Neural crest cell (in vitro differentiated cells): ENCODE data around the gene PUSL1. TPM values are rescaled to one million over a fixed set of nuclear protein-coding genes. Genes with fewer than 3 reads are reported as not detected.

Experiments
- DNase-seq: peaks from one replicate; pipeline ENCODE4 v3.0.0; 2021; ENCODE audit warnings: low read depth, mixed read lengths, low spot score
- H3K27ac Mint-ChIP-seq: one replicate; pipeline ENCODE4 v1.8.0; 2021; ENCODE audit warnings: mild to moderate bottlenecking, mixed read lengths; ENCODE audit not compliant: unreplicated experiment
- H3K27me3 Mint-ChIP-seq: 2 replicates; pipeline ENCODE4 v1.8.0; 2021; ENCODE audit warnings: low read depth, mild to moderate bottlenecking, mixed read lengths
- H3K36me3 Mint-ChIP-seq: 2 replicates; pipeline ENCODE4 v1.8.0; 2021; ENCODE audit warnings: low read depth, mild to moderate bottlenecking, mixed read lengths
- H3K4me1 Mint-ChIP-seq: 2 replicates; pipeline ENCODE4 v1.8.0; 2021; ENCODE audit warnings: mixed read lengths
- H3K4me3 Mint-ChIP-seq: one replicate; pipeline ENCODE4 v1.8.0; 2021; ENCODE audit warnings: mild to moderate bottlenecking, mixed read lengths
- H3K9me3 Mint-ChIP-seq: 2 replicates; pipeline ENCODE4 v1.8.0; 2021; ENCODE audit warnings: mixed read lengths
- total RNA-seq: library from RNA; stranded (reverse); gene quantifications from 2 replicates; pipeline ENCODE4 v1.2.1, GENCODE V29; 2021
- TF ChIP-seq, protein P1 (sequence below): fragments of 200-600 bp; sonication (generic); conservative IDR thresholded peaks from 2 replicates; pipeline ENCODE4 v1.5.0; 2021; ENCODE audit warnings: antibody characterized with exemption, mild to moderate bottlenecking

PUSL1 gene
- total RNA-seq, 1 donor from 2014 or later, result 27.9 TPM

DNA sequence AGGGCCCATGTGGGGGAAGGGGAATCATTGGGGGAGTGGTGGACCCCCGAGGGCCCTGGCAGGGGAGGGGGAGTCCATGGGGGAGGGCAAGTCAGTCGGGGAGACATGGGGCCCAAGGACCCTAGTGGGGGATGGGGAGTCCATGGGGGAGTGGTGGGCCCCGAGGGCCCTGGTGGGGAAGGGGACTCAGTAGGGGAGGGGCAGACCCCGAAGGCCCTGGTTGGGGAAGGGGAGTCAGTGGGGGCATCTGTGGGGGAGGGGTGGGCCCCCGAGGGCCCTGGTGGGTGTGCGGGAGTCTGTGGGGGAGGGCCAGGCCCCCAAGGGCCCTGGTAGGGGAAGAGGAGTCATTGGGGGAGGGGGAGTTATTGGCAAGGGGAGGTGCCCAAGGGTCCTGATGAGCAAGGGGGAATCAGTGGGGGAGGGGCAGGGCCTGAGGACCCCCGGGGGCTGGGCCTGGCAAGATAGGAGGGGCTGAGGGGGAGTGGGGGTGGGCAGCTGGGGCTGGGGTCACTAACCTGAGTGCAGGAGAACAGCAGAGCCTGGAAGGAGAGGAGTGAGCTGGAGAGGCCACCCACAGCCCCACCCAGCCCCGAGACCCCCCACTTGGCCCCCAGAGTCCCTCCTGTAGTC is 47.9 kb downstream of the PUSL1 start:
- H3K4me1 Mint-ChIP-seq, result peaks cover 38% of the 10 kb centered on the region
- no peaks in the 10 kb centered on the region for H3K9me3 Mint-ChIP-seq
- H3K27ac Mint-ChIP-seq, result no peak overlapping the region
- H3K27me3 Mint-ChIP-seq, result peaks cover 45% of the 10 kb centered on the region
- H3K4me3 Mint-ChIP-seq, result no peak overlapping the region
- DNase-seq, result no peak
- no peaks in the 10 kb centered on the region for H3K36me3 Mint-ChIP-seq
- TF ChIP-seq, protein P1, sequence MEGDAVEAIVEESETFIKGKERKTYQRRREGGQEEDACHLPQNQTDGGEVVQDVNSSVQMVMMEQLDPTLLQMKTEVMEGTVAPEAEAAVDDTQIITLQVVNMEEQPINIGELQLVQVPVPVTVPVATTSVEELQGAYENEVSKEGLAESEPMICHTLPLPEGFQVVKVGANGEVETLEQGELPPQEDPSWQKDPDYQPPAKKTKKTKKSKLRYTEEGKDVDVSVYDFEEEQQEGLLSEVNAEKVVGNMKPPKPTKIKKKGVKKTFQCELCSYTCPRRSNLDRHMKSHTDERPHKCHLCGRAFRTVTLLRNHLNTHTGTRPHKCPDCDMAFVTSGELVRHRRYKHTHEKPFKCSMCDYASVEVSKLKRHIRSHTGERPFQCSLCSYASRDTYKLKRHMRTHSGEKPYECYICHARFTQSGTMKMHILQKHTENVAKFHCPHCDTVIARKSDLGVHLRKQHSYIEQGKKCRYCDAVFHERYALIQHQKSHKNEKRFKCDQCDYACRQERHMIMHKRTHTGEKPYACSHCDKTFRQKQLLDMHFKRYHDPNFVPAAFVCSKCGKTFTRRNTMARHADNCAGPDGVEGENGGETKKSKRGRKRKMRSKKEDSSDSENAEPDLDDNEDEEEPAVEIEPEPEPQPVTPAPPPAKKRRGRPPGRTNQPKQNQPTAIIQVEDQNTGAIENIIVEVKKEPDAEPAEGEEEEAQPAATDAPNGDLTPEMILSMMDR, result no peak

DNA sequence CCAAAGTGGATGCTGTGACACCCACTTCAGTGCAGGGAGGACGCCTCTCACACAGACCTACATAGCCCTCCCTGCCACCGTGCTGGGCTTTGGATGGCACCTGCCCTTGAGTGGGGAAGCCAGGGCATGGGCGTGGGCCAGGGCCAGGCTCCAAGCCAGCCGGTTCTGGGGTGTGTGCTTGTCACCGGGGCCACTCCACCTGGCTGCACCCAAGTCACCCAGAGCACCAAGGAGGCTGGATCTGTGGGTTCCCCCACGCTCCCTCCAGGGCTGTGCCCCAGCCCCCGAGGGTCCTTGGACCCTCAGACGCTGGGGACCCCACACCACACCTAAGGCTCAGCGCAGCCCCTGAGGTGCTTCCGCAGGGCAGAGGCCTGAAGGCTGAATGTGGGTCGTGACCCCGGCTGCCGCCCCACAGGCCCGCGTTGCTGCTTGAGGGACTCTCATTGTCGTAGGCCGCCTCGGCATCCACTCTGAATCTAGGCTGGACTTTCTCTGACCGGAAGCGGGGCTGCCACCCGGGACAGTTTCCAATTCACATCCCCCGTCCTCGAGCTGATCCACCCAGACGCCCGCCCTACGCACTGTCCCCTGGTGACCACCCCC is 48.5 kb downstream of the PUSL1 start:
- TF ChIP-seq, protein P1, result no peak
- no peaks in the 10 kb centered on the region for H3K36me3 Mint-ChIP-seq
- no peaks in the 10 kb centered on the region for H3K9me3 Mint-ChIP-seq
- peaks cover 40% of the 10 kb centered on the region for H3K4me1 Mint-ChIP-seq
- peak overlapping the region; percentile 78 for H3K4me3 Mint-ChIP-seq
- peaks cover 45% of the 10 kb centered on the region for H3K27me3 Mint-ChIP-seq
- H3K27ac Mint-ChIP-seq, result no peak overlapping the region
- DNase-seq, result no peak

DNA sequence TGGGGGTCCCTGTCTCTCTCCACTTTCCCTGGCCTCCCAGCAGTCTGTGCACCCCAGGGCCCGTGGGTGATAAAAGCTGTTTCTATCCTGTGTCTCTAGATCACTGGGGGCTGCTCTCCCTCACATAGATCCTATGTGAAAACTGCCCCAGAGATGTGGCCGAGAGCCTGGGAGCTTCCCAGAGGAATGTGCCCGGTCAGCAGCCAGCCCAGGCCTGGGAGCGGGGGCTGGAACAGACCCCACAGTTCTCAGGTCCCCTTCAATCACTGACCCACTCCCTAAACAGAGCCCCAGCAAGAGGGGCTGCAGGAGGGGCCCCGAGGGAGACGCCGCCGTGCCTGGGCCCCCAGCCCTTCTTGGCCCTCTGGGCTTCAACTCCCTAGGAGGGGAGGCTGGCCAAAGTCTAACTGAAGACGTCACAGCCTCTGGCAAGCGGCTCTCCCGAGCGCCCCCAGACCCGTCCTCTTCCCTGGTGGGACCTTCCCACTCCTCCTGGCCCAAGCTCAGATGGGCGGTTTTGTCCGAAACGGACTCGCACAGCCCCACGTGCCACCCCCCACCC is 49.6 kb downstream of the PUSL1 start:
- Mint-ChIP-seq H3K4me1 (peaks cover 37% of the 10 kb centered on the region), H3K4me3 (peak overlapping the region; percentile 78), H3K27ac (peak overlapping the region; percentile 50), H3K9me3 (no peaks in the 10 kb centered on the region), H3K27me3 (peaks cover 38% of the 10 kb centered on the region), H3K36me3 (no peaks in the 10 kb centered on the region)
- DNase-seq, result no peak
- TF ChIP-seq, protein P1, result no peak

DNA sequence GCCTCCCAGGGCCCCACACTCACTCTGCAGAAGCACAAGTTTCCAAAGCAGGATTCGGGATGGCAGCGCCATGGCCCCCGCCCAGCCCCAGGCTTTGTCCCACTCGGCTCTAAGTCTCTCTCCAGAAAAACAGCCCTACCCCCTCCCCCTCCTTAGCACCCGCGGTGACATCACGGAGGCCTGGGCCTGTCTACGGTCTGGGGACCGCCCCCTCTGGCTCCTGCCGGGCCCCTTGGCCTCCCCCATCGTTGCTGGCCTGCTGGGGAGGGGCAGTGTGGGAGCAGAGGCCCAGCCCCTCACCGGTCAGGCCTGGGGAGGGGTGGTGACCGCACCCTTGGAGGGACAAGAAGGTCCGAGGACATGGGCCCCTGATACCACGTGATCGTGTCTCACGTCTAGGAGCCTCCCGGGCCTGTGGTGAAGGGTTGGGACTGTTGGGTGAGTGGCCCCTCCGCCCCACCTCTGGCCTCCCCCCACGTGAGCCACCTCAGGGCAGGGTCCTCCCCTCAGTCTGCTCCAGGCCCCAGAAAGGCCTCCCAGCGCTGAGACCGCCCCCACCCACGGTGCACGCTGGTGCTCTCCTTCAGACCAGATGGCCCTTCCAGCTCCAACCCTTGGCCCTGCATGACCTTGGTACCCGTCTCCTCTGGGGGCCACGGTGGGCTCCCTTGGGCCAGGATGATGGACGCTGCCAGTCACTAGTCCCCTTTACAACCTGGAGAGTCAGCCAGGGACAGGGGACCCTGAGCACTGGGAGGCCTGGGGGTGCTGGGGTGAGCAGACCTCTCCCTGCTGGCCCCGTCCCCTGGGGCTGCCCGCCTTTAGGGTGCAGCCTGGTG is 50.3 kb downstream of the PUSL1 start, which contains the start of gene MXRA8:
TSS of gene MXRA8 (minus strand) at position 123 of the 839 bp plus-strand sequence. CDS start at position 72, 51 bp downstream.
- Mint-ChIP-seq H3K9me3 (no peaks in the 10 kb centered on the region), H3K27ac (peak within 1 kb of the TSS; percentile 50), H3K27me3 (peaks cover 31% of the 10 kb centered on the region), H3K36me3 (no peaks in the 10 kb centered on the region), H3K4me3 (peak within 1 kb of the TSS; percentile 78), H3K4me1 (peaks cover 37% of the 10 kb centered on the region)
- TF ChIP-seq, protein P1, result no peak
- no peak for DNase-seq

DNA sequence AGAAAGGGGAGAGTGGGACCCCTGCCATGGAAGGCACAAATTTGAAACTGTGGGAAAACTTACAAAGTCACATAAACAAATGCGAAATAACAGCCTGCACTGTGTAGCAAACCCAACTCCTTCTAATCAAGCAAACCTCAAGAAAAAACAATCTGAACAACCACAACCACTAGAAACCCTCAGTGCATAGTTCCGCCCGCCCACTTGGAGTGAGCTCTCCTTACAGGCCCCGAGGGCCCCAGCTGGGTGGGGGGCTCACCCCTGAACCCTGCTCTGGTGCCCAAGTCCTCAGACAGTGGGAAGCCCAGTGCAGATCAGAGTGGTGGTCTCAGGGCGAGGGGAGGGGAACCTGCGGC is 50.9 kb downstream of the PUSL1 start:
- H3K4me3 Mint-ChIP-seq, result peak overlapping the region; percentile 72
- TF ChIP-seq, protein P1, result no peak
- no peak overlapping the region for H3K27ac Mint-ChIP-seq
- H3K9me3 Mint-ChIP-seq, result no peaks in the 10 kb centered on the region
- H3K4me1 Mint-ChIP-seq, result peaks cover 37% of the 10 kb centered on the region
- DNase-seq, result no peak
- no peaks in the 10 kb centered on the region for H3K36me3 Mint-ChIP-seq
- H3K27me3 Mint-ChIP-seq, result peaks cover 25% of the 10 kb centered on the region
